ENCODE measurements around the gene GABARAP. TPM values are rescaled to one million over a fixed set of nuclear protein-coding genes. Genes with fewer than 3 reads are reported as not detected.

GABARAP gene
- total and polyA plus RNA-seq, 2 of the 8 experiments (the other 6 are each of a cell fraction or from before 2014, with no cell fraction given), result 252 to 581 TPM

DNA sequence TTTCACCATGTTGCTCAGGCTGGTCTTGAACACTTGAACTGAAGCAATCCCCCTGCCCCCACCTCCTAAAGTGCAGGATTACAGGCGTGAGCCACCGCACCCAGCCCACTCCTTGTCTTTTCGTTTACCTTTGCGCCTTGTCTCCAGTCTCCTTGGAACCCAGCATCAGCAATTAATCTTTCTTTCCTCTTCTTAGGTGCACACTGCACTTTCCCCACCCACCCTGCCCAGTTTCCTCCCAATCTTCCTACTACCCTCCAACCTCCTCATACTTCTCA is 21.5 kb upstream of the GABARAP start:
- Histone ChIP-seq H3K27ac (ENCODE audit: low read depth, low read length) (no peak overlapping the region), H3K27me3 (replicated peaks in 1 of 4; ENCODE audit: control insufficient read depth in 3 of 4, extremely low read depth in 1 of 4, insufficient read depth in 3 of 4, low read length in 3 of 4) (no peaks in the 10 kb centered on the region), H3K79me2 (ENCODE audit: control insufficient read depth in 1 of 2, insufficient read depth in 2 of 2, low read length in 2 of 2) (peaks cover 0 to 30% of the 10 kb centered on the region in 2 experiments; a peak in 2 of 4 replicates), H2BK5ac (ENCODE audit: low read depth, low read length) (peak overlapping the region; percentile 95), H3K18ac (ENCODE audit: extremely low read depth, low read length) (peak overlapping the region; percentile 94; the same call in 1 of the 2 replicates), H4K8ac (ENCODE audit: extremely low read depth, insufficient read depth, low read length) (peak overlapping the region; percentile 92; the same call in 1 of the 2 replicates), H2AFZ (ENCODE audit: low read length) (no peak overlapping the region), H3K23ac (ENCODE audit: insufficient read length) (no peak overlapping the region), H3K4me2 (ENCODE audit: insufficient read depth in 1 of 2, low read depth in 2 of 2, low read length in 2 of 2) (peak overlapping the region; percentile 91 to 97), H4K91ac (replicated peaks; ENCODE audit: insufficient read length, low read length) (no peak overlapping the region), H3K4me1 (replicated peaks in 1 of 4; ENCODE audit: control insufficient read depth in 3 of 4, insufficient read depth in 4 of 4, low read length in 3 of 4) (peaks cover 5 to 15% (median 7%) of the 10 kb centered on the region in 4 experiments; a peak in 6 of 7 replicates), H3K4me3 (ENCODE audit: extremely low read depth in 1 of 4, insufficient read depth in 2 of 4, low read depth in 3 of 4, low read length in 4 of 4) (peak overlapping the region; percentile 93 to 98 (median 96); a peak in 6 of 8 replicates), H4K20me1 (replicated peaks in 1 of 2; ENCODE audit: control insufficient read depth in 1 of 2, insufficient read depth in 2 of 2, low read length in 2 of 2) (peaks cover 6 to 11% of the 10 kb centered on the region in 2 experiments), H4K5ac (ENCODE audit: insufficient read length, low read depth, low read length) (no peak overlapping the region), H3K14ac (ENCODE audit: insufficient read length) (no peak overlapping the region), H3K36me3 (ENCODE audit: control insufficient read depth in 2 of 4, insufficient read depth in 4 of 4, low read length in 3 of 4) (peaks cover 0 to 16% (median 8%) of the 10 kb centered on the region in 4 experiments; a peak in 5 of 8 replicates), H3K79me1 (ENCODE audit: low read depth, low read length) (peaks cover 9% of the 10 kb centered on the region), H3K4ac (replicated peaks; ENCODE audit: insufficient read length, low read depth, low read length) (no peak overlapping the region), H2BK15ac (ENCODE audit: low read length) (no peak overlapping the region), H2BK20ac (ENCODE audit: low read length) (0 out of 2 replicates have a peak overlapping the region, but pooled peaks have one; percentile 23), H3K9ac (replicated peaks in 1 of 4; ENCODE audit: extremely low read depth in 1 of 4, low read depth in 3 of 4, low read length in 3 of 4) (peak overlapping the region in 3 of 4 experiments; percentile 51 to 73 (median 69); a peak in 6 of 7 replicates), H3K9me3 (ENCODE audit: insufficient read depth in 2 of 2, low read depth in 1 of 2, low read length in 1 of 2) (no peaks in the 10 kb centered on the region), H2BK12ac (ENCODE audit: low read depth, low read length) (peak overlapping the region; percentile 97; the same call in 1 of the 2 replicates), H2BK120ac (replicated peaks; ENCODE audit: low read depth, low read length) (no peak overlapping the region), H2AK5ac (ENCODE audit: low read depth, low read length) (no peak overlapping the region; the same call in 1 of the 2 replicates), H3K56ac (replicated peaks; ENCODE audit: insufficient read length, low read depth, low read length) (no peak overlapping the region), H3K23me2 (ENCODE audit: low read depth, low read length) (peaks cover 13% of the 10 kb centered on the region)
- no peak for FAIRE-seq
- 37% methylated on average over 2 of the region's 4 CpGs; no CpG with 5 or more reads in 1 of the 2 experiments for WGBS, 2 experiments (ENCODE audit: extremely low coverage in 1 of 2, insufficient coverage in 1 of 2, insufficient read length in 1 of 2, insufficient replicate concordance in 2 of 2, low coverage in 1 of 2, low lambda C conversion rate in 2 of 2, missing lambda C conversion rate in 1 of 2)
- TF ChIP-seq HDAC2 (IDR thresholded peaks at IDR 0.05; ENCODE audit: borderline replicate concordance in 1 of 2, low read depth in 2 of 2, low read length in 2 of 2) (no peak), SIX5 (IDR thresholded peaks at IDR 0.05; ENCODE audit: low read depth, low read length) (no peak), EP300 (IDR thresholded peaks at IDR 0.05; ENCODE audit: borderline replicate concordance in 1 of 2, low read depth in 2 of 2, low read length in 2 of 2) (no peak), PHF8 (conservative IDR thresholded peaks at IDR 0.05; ENCODE audit: low read depth, low read length) (no peak), JUND (IDR thresholded peaks at IDR 0.05; ENCODE audit: low read length) (no peak), POU5F1 (IDR thresholded peaks at IDR 0.05; ENCODE audit: low read depth, low read length) (no peak)
- TF ChIP-seq, protein P1, sequence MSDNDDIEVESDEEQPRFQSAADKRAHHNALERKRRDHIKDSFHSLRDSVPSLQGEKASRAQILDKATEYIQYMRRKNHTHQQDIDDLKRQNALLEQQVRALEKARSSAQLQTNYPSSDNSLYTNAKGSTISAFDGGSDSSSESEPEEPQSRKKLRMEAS (IDR thresholded peaks at IDR 0.05), result no peak
- POLR2A ChIA-PET (ENCODE audit: partially characterized antibody), result interaction anchor here (0.6 to 13.7 kb wide), 17 partner anchors 11 to 294 kb away, joined by 3 to 159 read pairs (median 4); partner anchors contain the start of genes ACADVL, CTDNEP1, DLG4 and ELP5
- no peak for DNase-seq (ENCODE audit: low read depth in 1 of 2, low spot score in 2 of 2)
- CTCF ChIA-PET (ENCODE audit: partially characterized antibody), result interaction anchor here (0.6 to 1.6 kb wide), 4 partner anchors 17 to 245 kb away, joined by 3 to 6 read pairs (median 4); partner anchors contain the start of gene SLC2A4
